ENCODE measurements around the gene IGF2BP3.

IGF2BP3 gene

DNA sequence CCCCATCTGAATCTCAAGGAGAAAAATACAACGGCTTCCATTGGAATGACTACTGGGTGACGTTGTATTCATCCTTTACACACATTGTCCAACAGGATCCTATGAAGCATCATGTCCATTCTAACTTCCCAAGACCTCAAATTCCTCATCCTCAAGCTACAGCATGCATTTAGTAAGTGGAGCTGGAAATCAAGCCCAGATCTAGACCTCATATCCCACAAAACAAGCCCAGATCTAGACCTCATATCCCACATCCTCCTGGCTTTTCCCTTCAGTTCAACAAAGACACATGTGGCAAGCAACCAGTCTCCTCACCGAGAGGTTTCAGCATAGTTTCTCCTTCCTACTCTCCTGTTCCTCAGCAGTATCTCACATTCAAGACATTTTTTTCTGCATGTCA lies 12.2 kb downstream of the IGF2BP3 start:
- Histone ChIP-seq H3K4me1 (ENCODE audit: control insufficient read depth, insufficient read depth, low read length, poor library complexity, severe bottlenecking) (no peaks in the 10 kb centered on the region), H3K9me3 (ENCODE audit: control insufficient read depth, low read length) (no peaks in the 10 kb centered on the region), H3K27me3 (replicated peaks; ENCODE audit: control insufficient read depth, insufficient read depth, low read length, poor library complexity, severe bottlenecking) (no peaks in the 10 kb centered on the region), H3K4me3 (ENCODE audit: insufficient read depth, low read depth, low read length, poor library complexity, severe bottlenecking) (no peak overlapping the region), H3K27ac (ENCODE audit: insufficient read depth, low read length, poor library complexity, severe bottlenecking) (no peak overlapping the region), H3K36me3 (ENCODE audit: control insufficient read depth, insufficient read depth, low read length) (no peaks in the 10 kb centered on the region)
- no peak for DNase-seq

DNA sequence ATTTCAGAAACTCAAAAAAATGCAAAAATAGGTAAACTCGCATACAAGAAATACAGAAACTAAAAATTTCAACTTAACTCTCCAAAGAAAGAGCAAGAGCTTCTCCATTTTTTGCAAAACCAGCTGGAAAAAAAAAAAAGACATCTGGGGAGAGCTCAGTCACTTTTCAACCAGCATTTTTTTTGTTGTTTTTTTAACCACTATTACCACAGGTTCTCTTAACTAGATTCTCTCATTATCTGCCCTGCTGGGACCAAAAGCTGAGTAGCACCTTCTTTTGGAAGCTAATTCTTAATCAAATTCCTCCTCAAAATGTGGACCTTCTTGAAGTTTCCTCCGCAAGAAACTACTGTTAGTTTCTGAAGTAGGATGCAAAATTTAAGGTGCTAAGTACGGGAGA lies 14.2 kb downstream of the IGF2BP3 start:
- no peaks in the 10 kb centered on the region for H3K9me3 ChIP-seq (ENCODE audit: control insufficient read depth, low read length)
- no peaks in the 10 kb centered on the region for H3K27me3 ChIP-seq (replicated peaks; ENCODE audit: control insufficient read depth, insufficient read depth, low read length, poor library complexity, severe bottlenecking)
- H3K4me3 ChIP-seq (ENCODE audit: insufficient read depth, low read depth, low read length, poor library complexity, severe bottlenecking) = no peak overlapping the region
- H3K4me1 ChIP-seq (ENCODE audit: control insufficient read depth, insufficient read depth, low read length, poor library complexity, severe bottlenecking) = no peaks in the 10 kb centered on the region
- no peak overlapping the region for H3K27ac ChIP-seq (ENCODE audit: insufficient read depth, low read length, poor library complexity, severe bottlenecking)
- no peaks in the 10 kb centered on the region for H3K36me3 ChIP-seq (ENCODE audit: control insufficient read depth, insufficient read depth, low read length)
- no peak for DNase-seq

DNA sequence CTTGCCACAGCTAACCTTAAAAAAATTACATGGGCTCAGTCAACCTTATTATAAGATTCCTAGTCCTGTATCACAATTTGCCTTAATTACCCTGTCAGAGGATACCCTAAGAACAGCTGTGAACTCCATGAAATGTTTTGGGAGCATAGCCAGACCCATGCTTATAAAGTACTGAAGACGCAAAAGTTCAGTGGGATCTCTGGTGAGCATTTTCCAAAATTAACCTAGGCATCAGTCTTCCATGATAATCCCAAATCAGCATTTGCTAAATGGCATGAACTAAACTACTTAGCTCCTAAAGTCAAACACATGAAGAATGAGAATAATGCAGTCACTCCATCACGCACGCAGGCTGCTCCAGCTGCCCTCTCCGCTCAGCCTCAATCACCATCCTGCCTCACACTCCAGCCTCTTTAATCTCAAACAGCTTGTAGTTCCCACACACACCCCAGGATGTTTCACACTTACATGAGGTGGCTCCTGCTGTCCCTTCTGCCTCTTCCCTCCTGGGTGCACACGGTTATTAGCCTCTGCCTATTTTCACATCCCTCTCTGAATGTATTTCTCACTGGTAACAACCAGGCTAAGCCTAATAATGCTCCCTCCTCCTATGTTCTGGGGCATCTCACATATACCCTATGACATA lies 15.3 kb downstream of the IGF2BP3 start:
- Histone ChIP-seq H3K4me3 (ENCODE audit: insufficient read depth, low read depth, low read length, poor library complexity, severe bottlenecking) (no peak overlapping the region), H3K4me1 (ENCODE audit: control insufficient read depth, insufficient read depth, low read length, poor library complexity, severe bottlenecking) (no peaks in the 10 kb centered on the region), H3K27me3 (replicated peaks; ENCODE audit: control insufficient read depth, insufficient read depth, low read length, poor library complexity, severe bottlenecking) (no peaks in the 10 kb centered on the region), H3K27ac (ENCODE audit: insufficient read depth, low read length, poor library complexity, severe bottlenecking) (no peak overlapping the region), H3K9me3 (ENCODE audit: control insufficient read depth, low read length) (no peaks in the 10 kb centered on the region), H3K36me3 (ENCODE audit: control insufficient read depth, insufficient read depth, low read length) (no peaks in the 10 kb centered on the region)
- DNase-seq = no peak

- Histone ChIP-seq H3K9me3 (ENCODE audit: control insufficient read depth, low read length) (no peaks in the 10 kb centered on the region), H3K27me3 (replicated peaks; ENCODE audit: control insufficient read depth, insufficient read depth, low read length, poor library complexity, severe bottlenecking) (no peaks in the 10 kb centered on the region), H3K4me3 (ENCODE audit: insufficient read depth, low read depth, low read length, poor library complexity, severe bottlenecking) (no peak overlapping the region), H3K27ac (ENCODE audit: insufficient read depth, low read length, poor library complexity, severe bottlenecking) (no peak overlapping the region), H3K36me3 (ENCODE audit: control insufficient read depth, insufficient read depth, low read length) (no peaks in the 10 kb centered on the region), H3K4me1 (ENCODE audit: control insufficient read depth, insufficient read depth, low read length, poor library complexity, severe bottlenecking) (no peaks in the 10 kb centered on the region)
- no peak for DNase-seq
These were observed 19.8 kb downstream of the IGF2BP3 start for GRCh38 chr7:23450518-23450917.

DNA sequence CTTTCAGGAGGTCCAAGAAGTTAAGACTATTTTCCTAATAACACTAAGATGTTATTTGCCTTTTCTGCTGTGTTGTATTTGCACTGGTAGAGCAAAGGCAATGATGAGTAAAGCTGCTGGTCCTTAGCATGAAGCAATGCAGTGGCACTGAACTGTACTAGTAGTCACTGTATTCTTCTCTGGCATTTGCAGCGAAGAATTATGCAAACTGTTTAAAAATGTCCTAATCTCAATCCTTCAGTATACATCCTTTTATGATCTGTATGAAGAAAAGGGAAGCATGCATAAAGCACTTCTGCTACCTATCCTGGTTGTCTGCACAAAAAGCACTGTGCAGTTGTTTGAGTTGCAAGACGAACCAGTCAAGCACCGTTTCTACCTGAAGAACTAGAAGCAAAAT lies 20.4 kb downstream of the IGF2BP3 start:
- Histone ChIP-seq H3K27ac (ENCODE audit: insufficient read depth, low read length, poor library complexity, severe bottlenecking) (no peak overlapping the region), H3K9me3 (ENCODE audit: control insufficient read depth, low read length) (no peaks in the 10 kb centered on the region), H3K36me3 (ENCODE audit: control insufficient read depth, insufficient read depth, low read length) (no peaks in the 10 kb centered on the region), H3K27me3 (replicated peaks; ENCODE audit: control insufficient read depth, insufficient read depth, low read length, poor library complexity, severe bottlenecking) (no peaks in the 10 kb centered on the region), H3K4me1 (ENCODE audit: control insufficient read depth, insufficient read depth, low read length, poor library complexity, severe bottlenecking) (no peaks in the 10 kb centered on the region), H3K4me3 (ENCODE audit: insufficient read depth, low read depth, low read length, poor library complexity, severe bottlenecking) (no peak overlapping the region)
- DNase-seq = no peak

DNA sequence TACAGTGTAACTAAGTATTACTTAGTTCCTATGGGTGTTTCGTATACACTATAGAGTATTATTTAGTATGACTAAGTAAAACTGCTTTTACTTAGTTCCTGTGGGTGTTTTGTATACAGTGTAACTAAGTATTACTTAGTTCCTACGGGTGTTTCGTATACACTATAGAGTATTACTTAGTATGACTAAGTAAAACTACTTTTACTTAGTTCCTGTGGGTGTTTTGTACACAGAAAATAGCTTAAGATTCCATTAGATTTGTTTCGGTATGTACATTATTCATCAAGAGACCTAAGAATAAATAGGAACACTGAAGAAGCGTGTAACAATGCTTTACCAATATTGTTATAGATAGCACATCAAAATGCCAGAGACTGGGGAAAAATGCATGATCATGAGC lies 25.0 kb downstream of the IGF2BP3 start:
- H3K36me3 ChIP-seq (ENCODE audit: control insufficient read depth, insufficient read depth, low read length) = no peaks in the 10 kb centered on the region
- no peak for DNase-seq
- H3K27me3 ChIP-seq (replicated peaks; ENCODE audit: control insufficient read depth, insufficient read depth, low read length, poor library complexity, severe bottlenecking) = no peaks in the 10 kb centered on the region
- H3K27ac ChIP-seq (ENCODE audit: insufficient read depth, low read length, poor library complexity, severe bottlenecking) = no peak overlapping the region
- H3K4me1 ChIP-seq (ENCODE audit: control insufficient read depth, insufficient read depth, low read length, poor library complexity, severe bottlenecking) = no peaks in the 10 kb centered on the region
- no peak overlapping the region for H3K4me3 ChIP-seq (ENCODE audit: insufficient read depth, low read depth, low read length, poor library complexity, severe bottlenecking)
- H3K9me3 ChIP-seq (ENCODE audit: control insufficient read depth, low read length) = no peaks in the 10 kb centered on the region

DNA sequence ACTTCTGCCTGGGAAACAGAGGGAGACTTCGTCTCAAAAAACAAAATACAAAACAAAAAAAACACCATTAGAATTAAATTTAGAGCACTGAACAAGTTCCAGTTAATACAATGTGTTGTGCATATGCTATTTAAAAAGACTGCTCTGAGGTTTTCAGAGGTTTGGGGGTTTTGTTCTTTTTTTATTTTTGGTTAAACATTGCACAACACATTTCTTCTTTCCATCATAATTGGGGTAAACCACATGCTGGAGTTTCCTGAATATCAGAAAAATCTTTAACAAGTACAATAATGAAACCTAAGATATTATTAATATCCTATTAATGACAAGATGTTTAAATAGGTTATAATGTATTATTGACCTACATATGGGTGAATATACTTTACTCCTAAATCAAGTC lies 26.3 kb downstream of the IGF2BP3 start:
- Histone ChIP-seq H3K27me3 (replicated peaks; ENCODE audit: control insufficient read depth, insufficient read depth, low read length, poor library complexity, severe bottlenecking) (no peaks in the 10 kb centered on the region), H3K36me3 (ENCODE audit: control insufficient read depth, insufficient read depth, low read length) (no peaks in the 10 kb centered on the region), H3K9me3 (ENCODE audit: control insufficient read depth, low read length) (no peaks in the 10 kb centered on the region), H3K4me3 (ENCODE audit: insufficient read depth, low read depth, low read length, poor library complexity, severe bottlenecking) (no peak overlapping the region), H3K4me1 (ENCODE audit: control insufficient read depth, insufficient read depth, low read length, poor library complexity, severe bottlenecking) (no peaks in the 10 kb centered on the region), H3K27ac (ENCODE audit: insufficient read depth, low read length, poor library complexity, severe bottlenecking) (no peak overlapping the region)
- no peak for DNase-seq

- H3K36me3 ChIP-seq (ENCODE audit: control insufficient read depth, insufficient read depth, low read length) = no peaks in the 10 kb centered on the region
- H3K9me3 ChIP-seq (ENCODE audit: control insufficient read depth, low read length) = no peaks in the 10 kb centered on the region
- H3K4me3 ChIP-seq (ENCODE audit: insufficient read depth, low read depth, low read length, poor library complexity, severe bottlenecking) = no peak overlapping the region
- H3K27ac ChIP-seq (ENCODE audit: insufficient read depth, low read length, poor library complexity, severe bottlenecking) = no peak overlapping the region
- no peak for DNase-seq
- no peaks in the 10 kb centered on the region for H3K4me1 ChIP-seq (ENCODE audit: control insufficient read depth, insufficient read depth, low read length, poor library complexity, severe bottlenecking)
- no peaks in the 10 kb centered on the region for H3K27me3 ChIP-seq (replicated peaks; ENCODE audit: control insufficient read depth, insufficient read depth, low read length, poor library complexity, severe bottlenecking)
These were observed 32.1 kb downstream of the IGF2BP3 start for GRCh38 chr7:23438171-23438570.

DNA sequence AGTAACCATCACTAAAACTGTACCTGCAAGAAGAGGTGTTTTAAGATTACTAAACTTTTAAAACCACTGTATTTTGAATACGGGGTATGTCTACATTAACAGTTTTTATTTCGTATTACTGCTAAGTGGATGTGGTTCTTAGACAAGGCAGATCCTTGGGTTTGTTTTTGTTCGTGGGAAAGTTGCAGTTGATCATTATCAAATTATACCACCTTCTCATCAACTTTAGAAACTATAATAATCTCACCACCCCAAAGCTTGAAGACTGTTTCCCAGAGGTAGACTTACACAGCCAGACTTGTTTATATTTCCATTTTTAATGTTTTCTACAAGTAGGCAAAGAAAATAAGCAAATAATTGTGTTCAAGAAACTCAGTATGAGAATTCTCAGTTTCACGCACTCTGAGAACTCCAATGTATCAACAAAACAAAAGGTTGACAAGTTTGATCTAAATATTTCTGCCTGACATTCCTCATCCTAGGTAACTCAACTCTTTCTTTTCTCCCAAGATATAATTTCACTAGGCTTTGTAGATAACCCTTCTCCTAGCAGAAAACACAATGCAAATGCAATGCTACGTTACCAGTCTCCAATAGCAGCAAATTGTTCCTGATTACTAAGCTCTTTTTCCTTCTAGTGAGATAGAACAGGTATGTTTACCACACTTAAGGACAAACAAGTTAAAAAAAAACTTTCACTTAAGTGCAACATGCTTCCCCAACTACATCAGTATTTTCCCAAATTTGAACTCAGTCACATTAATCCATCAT lies 36.0 kb downstream of the IGF2BP3 start:
- DNase-seq = no peak
- no peak overlapping the region for H3K27ac ChIP-seq (ENCODE audit: insufficient read depth, low read length, poor library complexity, severe bottlenecking)
- no peaks in the 10 kb centered on the region for H3K4me1 ChIP-seq (ENCODE audit: control insufficient read depth, insufficient read depth, low read length, poor library complexity, severe bottlenecking)
- no peaks in the 10 kb centered on the region for H3K9me3 ChIP-seq (ENCODE audit: control insufficient read depth, low read length)
- no peak overlapping the region for H3K4me3 ChIP-seq (ENCODE audit: insufficient read depth, low read depth, low read length, poor library complexity, severe bottlenecking)
- H3K27me3 ChIP-seq (replicated peaks; ENCODE audit: control insufficient read depth, insufficient read depth, low read length, poor library complexity, severe bottlenecking) = peaks cover 6% of the 10 kb centered on the region
- no peaks in the 10 kb centered on the region for H3K36me3 ChIP-seq (ENCODE audit: control insufficient read depth, insufficient read depth, low read length)

GRCh38 chr7:23431702-23432199 lies 38.5 kb downstream of the IGF2BP3 start:
- no peaks in the 10 kb centered on the region for H3K4me1 ChIP-seq (ENCODE audit: control insufficient read depth, insufficient read depth, low read length, poor library complexity, severe bottlenecking)
- H3K9me3 ChIP-seq (ENCODE audit: control insufficient read depth, low read length) = no peaks in the 10 kb centered on the region
- H3K27me3 ChIP-seq (replicated peaks; ENCODE audit: control insufficient read depth, insufficient read depth, low read length, poor library complexity, severe bottlenecking) = peaks cover 6% of the 10 kb centered on the region
- no peak overlapping the region for H3K4me3 ChIP-seq (ENCODE audit: insufficient read depth, low read depth, low read length, poor library complexity, severe bottlenecking)
- DNase-seq = no peak
- no peak overlapping the region for H3K27ac ChIP-seq (ENCODE audit: insufficient read depth, low read length, poor library complexity, severe bottlenecking)
- H3K36me3 ChIP-seq (ENCODE audit: control insufficient read depth, insufficient read depth, low read length) = no peaks in the 10 kb centered on the region
